GM19351 (cell line): ENCODE measurements around the gene ARHGAP40.

Experiments used
- ATAC-seq: cut with Tn5 transposase; IDR thresholded peaks from one replicate; pipeline ENCODE4 v1.9.1; 2021; ENCODE audit warnings: mild to moderate bottlenecking, moderate library complexity; ENCODE audit not compliant: unreplicated experiment

The ARHGAP40 gene

DNA sequence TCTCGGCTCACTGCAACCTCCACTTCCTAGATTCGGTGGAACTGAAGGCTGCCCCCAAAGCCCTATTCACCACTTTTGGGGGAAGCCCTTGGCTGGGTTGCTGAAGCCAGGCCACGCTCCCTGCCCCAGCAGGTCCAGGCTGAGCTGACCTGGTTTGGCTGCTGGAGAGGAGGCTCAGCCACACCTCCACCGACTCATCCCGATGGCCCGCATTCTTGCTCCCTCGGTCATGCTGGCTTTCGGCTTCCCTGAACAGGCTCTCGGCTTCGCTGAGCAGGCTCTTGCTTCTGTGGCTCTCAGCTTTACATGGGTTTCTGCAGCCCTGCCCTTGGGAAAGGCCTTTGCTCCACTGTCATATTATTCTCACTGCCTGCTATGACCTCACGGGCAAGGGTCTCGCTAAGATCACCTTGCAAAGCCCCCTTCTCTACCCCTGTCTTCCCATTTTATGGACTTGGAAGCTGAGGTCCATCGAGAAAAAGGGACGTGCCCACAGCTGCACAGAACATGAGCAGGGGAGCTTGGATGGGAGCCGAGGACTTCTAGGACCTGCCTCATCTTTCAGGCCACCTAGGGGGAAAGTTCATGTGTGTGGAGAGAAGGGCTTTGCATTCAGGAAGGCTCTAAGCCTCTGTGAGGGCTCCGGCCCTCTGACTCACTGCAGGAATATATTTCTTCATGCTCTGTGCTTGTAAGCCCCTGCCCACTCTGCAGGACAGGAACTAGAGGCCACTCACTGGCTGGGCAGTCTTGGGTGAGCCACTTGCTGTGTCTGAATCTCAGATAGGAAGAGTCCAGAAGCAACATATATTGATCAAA lies 15.6 kb downstream of the ARHGAP40 start:
- no peak for ATAC-seq

DNA sequence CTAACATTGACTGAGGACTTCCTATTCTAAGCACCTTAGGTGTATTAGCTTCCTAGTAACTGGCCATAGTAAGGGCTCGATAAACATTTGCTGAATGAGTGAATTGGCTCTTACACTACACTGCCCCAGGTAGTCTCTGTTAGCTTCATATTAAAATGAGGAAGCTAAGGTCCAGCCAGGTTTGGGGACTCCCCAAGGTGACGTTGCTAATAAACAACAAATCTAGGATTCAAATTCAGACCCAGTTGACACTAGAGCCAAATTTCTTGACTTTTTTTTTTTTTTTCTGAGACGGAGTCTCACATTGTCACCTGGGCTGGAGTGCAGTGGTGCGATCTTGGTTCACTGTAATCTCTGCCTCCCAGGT lies 16.2 kb downstream of the ARHGAP40 start:
- ATAC-seq = no peak

DNA sequence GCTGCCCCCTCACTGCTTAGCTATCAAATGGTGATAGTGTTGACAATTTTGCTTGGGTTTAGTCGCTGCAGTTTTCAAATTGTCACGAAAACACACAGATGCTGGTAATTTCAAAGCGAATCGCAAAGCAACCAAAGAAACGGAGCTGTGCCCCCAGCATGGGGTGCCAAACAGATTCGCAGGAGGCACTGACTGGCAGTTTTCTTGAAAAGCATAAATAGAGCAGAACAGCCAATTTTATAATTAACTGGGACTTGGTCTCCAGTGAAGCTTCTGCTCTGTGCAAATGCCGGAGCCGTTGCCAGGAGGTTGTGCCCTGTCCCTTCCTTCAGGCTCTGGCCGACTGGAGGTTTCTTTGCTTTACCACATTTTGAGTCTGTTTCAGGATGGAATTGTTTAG lies 18.8 kb downstream of the ARHGAP40 start:
- ATAC-seq = no peak

- no peak for ATAC-seq
Measured at GRCh38 chr20:38623061-38623460, 21.5 kb downstream of the ARHGAP40 start.

GRCh38 chr20:38624084-38624483 lies 22.5 kb downstream of the ARHGAP40 start:
- ATAC-seq = no peak

DNA sequence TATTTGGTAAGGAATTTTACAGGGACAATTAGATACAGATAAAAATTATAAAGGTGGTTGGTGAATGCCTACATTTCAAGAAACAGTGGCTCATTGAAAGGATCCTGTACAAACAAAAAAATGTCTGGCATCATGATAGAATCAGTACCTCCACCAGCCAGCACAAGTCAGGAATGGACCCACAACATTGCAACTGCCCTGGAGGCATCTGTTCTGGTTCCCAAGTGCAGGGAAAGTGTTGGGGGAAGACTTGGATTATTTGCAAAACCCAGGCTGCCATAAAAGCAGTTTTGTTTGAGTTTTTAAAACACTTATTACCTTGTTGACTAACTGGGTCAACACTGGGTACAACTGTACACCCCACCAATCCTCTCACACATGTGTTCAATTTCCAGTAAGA lies 24.3 kb downstream of the ARHGAP40 start:
- ATAC-seq = no peak

- ATAC-seq = no peak
Measured at GRCh38 chr20:38626921-38627659, 25.5 kb downstream of the ARHGAP40 start.

DNA sequence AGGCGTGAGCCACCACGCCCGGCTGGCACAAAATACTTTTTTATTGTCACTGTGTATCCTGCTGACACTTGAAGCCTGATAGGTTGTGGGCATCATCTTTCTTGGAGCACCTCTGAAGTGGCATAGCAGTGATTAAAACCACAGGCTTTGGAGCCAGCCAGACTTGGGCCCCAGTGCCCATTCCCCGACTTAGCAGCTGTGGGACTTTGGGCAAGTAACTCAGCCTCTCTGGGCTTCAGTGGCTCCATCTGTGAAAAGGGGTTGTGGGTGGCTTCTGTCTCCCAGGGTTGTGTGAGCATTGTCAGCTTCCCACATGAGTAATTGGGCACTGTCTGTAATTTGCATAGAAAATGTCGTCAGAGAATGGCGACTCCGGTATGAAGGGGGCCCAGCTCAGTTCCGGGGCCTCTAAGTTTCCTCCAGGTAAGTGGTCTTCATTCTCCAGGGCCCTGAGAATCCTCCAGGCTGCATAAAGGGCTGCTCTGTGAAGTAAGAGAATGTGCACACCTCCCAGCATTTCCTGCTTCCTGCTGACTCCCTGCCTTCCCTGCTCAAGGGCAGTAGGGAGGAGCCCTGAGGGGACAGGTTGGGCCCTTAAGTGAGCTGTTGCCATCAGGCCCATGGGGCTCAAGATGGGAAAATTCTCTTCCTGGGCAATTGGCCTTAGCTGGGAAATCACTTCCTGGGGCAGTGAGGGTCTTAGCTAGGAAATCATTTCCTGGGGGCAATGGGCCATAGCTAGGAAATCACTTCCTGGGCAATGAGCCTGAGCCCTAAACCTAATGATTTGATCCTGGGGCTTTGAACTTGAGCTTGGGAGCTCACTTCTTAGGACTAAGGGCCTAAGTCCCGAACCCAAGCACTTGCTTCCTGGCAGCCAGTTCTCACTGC lies 27.2 kb downstream of the ARHGAP40 start:
- ATAC-seq = no peak

GRCh38 chr20:38629979-38630378 lies 28.4 kb downstream of the ARHGAP40 start:
- ATAC-seq = no peak

DNA sequence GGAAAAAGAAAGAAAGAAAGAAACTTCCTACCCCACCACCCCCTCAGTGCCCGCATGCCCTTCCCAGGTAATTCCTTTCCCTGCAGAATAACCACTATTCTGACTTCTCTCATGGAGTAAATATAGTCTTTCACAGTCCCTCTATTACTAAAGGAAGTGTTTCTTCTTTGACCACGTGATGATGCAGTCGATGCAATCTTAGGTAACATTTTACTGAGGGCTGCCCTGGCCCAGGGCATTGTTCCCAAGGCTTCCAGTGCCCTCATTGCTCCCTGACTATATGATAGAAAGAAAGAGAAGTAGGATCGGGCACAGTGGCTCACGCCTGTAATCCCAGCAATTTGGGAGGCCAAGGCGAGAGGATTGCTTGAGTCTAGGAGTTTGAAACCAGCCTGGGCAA lies 29.1 kb downstream of the ARHGAP40 start:
- no peak for ATAC-seq

DNA sequence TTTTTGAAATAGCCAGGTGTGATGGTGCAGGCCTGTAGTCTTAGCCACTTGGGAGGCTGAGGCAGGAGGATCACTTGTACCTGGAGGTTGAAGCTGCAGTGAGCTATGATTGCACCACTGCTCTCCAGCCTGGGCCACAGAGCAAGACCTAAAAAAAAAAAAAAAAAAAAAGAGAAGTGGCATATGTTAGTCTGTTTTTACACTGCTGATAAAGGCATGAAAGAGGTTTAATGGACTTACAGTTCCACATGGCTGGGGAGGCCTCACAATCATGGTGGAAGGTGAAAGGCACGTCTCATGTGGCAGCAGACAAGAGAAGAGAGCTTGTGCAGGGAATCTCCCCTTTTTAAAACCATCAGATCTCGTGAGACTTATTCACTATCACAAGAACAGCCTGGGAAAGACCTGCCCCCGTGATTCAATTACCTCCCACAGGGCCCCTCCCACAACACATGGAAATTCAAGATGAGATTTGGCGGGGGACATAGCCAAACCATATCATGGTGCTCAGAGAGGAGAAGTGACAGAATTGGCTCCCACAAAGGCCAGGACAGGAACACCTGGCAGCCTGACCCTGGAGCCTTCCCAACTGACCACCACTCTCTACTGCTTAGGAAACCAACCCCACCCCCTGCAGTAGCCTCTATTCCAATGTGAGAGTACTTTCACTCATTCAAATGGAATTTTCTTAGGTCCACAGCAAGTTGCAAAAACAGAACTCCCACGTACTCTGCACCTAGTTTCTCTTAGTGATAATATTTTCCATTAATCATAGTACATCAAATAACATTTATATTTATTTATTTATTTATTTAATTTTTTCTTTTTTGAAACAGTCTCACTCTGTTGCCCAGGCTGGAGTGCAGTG lies 29.8 kb downstream of the ARHGAP40 start:
- ATAC-seq = no peak

GRCh38 chr20:38633577-38634093 lies 32.0 kb downstream of the ARHGAP40 start:
- ATAC-seq = peak; percentile 70

GRCh38 chr20:38635721-38636288 lies 34.2 kb downstream of the ARHGAP40 start:
- no peak for ATAC-seq

DNA sequence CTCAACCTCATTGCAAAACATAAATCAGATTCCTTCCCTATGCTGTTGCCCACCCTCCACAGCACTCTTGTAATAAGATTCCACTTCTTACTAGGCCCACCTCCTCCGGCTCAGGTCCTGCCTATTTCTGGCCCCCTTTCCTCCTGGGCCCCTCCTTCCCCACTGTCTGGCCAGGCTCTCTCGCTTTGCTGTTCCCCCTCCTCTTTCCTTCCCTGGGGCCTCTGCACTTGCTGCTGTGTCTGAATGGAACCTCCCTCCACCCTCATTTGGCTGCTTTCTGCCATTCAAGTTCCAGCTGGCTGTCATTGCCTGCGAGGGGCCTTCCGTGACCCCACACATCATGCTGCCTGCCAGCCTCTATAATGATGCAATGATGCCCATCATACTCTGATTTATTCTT lies 38.9 kb downstream of the ARHGAP40 start:
- no peak for ATAC-seq

GRCh38 chr20:38642498-38642897 lies 40.9 kb downstream of the ARHGAP40 start:
- no peak for ATAC-seq

GRCh38 chr20:38644588-38645260 lies 43.1 kb downstream of the ARHGAP40 start:
- no peak for ATAC-seq

- peak; percentile 40 for ATAC-seq
Measured at GRCh38 chr20:38645351-38645750, 43.7 kb downstream of the ARHGAP40 start.

GRCh38 chr20:38645980-38646858 lies 44.6 kb downstream of the ARHGAP40 start:
- ATAC-seq = peak; percentile 87
